ENCODE measurements around the gene PRR30. TPM values are rescaled to one million over a fixed set of nuclear protein-coding genes. Genes with fewer than 3 reads are reported as not detected.

PRR30 gene
- total RNA-seq, 1 experiment from 2014 or later, result not detected

- Mint-ChIP-seq H3K27me3 (ENCODE audit: insufficient read depth, unreplicated experiment) (no peaks in the 10 kb centered on the region), H3K36me3 (ENCODE audit: insufficient read depth, unreplicated experiment) (peaks cover 28% of the 10 kb centered on the region), H3K9me3 (ENCODE audit: unreplicated experiment) (no peaks in the 10 kb centered on the region), H3K4me3 (ENCODE audit: unreplicated experiment) (no peak overlapping the region), H3K4me1 (ENCODE audit: low read depth, unreplicated experiment) (peaks cover 15% of the 10 kb centered on the region), H3K27ac (ENCODE audit: unreplicated experiment) (no peak overlapping the region)
- peaks cover 15% of the 10 kb centered on the region for H3K4me1 ChIP-seq
- no TSS peak for BruUV-seq (replicated peaks)
- H3K4me3 ChIP-seq (ENCODE audit: low read depth, low read length), result no peak overlapping the region
- ChIA-PET CTCF (no interaction called here), POLR2A (no interaction called here)
- no peak for DNase-seq
- H3K9me3 ChIP-seq, result no peaks in the 10 kb centered on the region
- intact Hi-C loops (cut with micrococcal nuclease; ENCODE audit: unreplicated experiment), result no loop called here
- TF ChIP-seq CTCF (IDR thresholded peaks at IDR 0.05; ENCODE audit: insufficient read depth in 1 of 2, low read depth in 1 of 2, low read length in 1 of 2, severe bottlenecking in 1 of 2, unreplicated experiment in 1 of 2), result no peak
- no peaks in the 10 kb centered on the region; the same call in 1 of the 2 replicates for H3K36me3 ChIP-seq (ENCODE audit: control insufficient read depth, insufficient read depth, low read length)
- H3K27me3 ChIP-seq (replicated peaks; ENCODE audit: control insufficient read depth, insufficient read depth, low read length), result no peaks in the 10 kb centered on the region
Observed at GRCh38 chr2:27130396-27130795, 8.8 kb downstream of the PRR30 start.

- Histone ChIP-seq H3K4me1 (peaks cover 16% of the 10 kb centered on the region), H3K9me3 (no peaks in the 10 kb centered on the region), H3K4me3 (ENCODE audit: low read depth, low read length) (no peak overlapping the region), H3K36me3 (ENCODE audit: control insufficient read depth, insufficient read depth, low read length) (no peaks in the 10 kb centered on the region; the same call in 1 of the 2 replicates), H3K27me3 (replicated peaks; ENCODE audit: control insufficient read depth, insufficient read depth, low read length) (no peaks in the 10 kb centered on the region)
- H3K27me3 Mint-ChIP-seq (ENCODE audit: insufficient read depth, unreplicated experiment), result no peaks in the 10 kb centered on the region
- no peak overlapping the region for H3K4me3 Mint-ChIP-seq (ENCODE audit: unreplicated experiment)
- no peak overlapping the region for H3K27ac Mint-ChIP-seq (ENCODE audit: unreplicated experiment)
- TF ChIP-seq CTCF (IDR thresholded peaks at IDR 0.05; ENCODE audit: insufficient read depth in 1 of 2, low read depth in 1 of 2, low read length in 1 of 2, severe bottlenecking in 1 of 2, unreplicated experiment in 1 of 2), result no peak
- no peak for DNase-seq
- ChIA-PET CTCF (no interaction called here), POLR2A (no interaction called here)
- peaks cover 15% of the 10 kb centered on the region for H3K4me1 Mint-ChIP-seq (ENCODE audit: low read depth, unreplicated experiment)
- no peaks in the 10 kb centered on the region for H3K9me3 Mint-ChIP-seq (ENCODE audit: unreplicated experiment)
- intact Hi-C loops (cut with micrococcal nuclease; ENCODE audit: unreplicated experiment), result no loop called here
- H3K36me3 Mint-ChIP-seq (ENCODE audit: insufficient read depth, unreplicated experiment), result peaks cover 14% of the 10 kb centered on the region
- no TSS peak for BruUV-seq (replicated peaks)
Observed at GRCh38 chr2:27128668-27129571, 10.3 kb downstream of the PRR30 start.

GRCh38 chr2:27127883-27128667 is 11.1 kb downstream of the PRR30 start:
- Mint-ChIP-seq H3K4me3 (ENCODE audit: unreplicated experiment) (no peak overlapping the region), H3K27me3 (ENCODE audit: insufficient read depth, unreplicated experiment) (no peaks in the 10 kb centered on the region), H3K27ac (ENCODE audit: unreplicated experiment) (no peak overlapping the region), H3K4me1 (ENCODE audit: low read depth, unreplicated experiment) (peaks cover 11% of the 10 kb centered on the region), H3K9me3 (ENCODE audit: unreplicated experiment) (no peaks in the 10 kb centered on the region), H3K36me3 (ENCODE audit: insufficient read depth, unreplicated experiment) (peaks cover 5% of the 10 kb centered on the region)
- POLR2A ChIA-PET, result interaction anchor here (0.6 kb wide), 1 partner anchor 41 kb away, joined by 3 read pairs; no protein-coding TSS in a partner anchor
- intact Hi-C loops (cut with micrococcal nuclease; ENCODE audit: unreplicated experiment), result no loop called here
- TF ChIP-seq CTCF (IDR thresholded peaks at IDR 0.05; ENCODE audit: insufficient read depth in 1 of 2, low read depth in 1 of 2, low read length in 1 of 2, severe bottlenecking in 1 of 2, unreplicated experiment in 1 of 2), result no peak
- H3K27me3 ChIP-seq (replicated peaks; ENCODE audit: control insufficient read depth, insufficient read depth, low read length), result no peaks in the 10 kb centered on the region
- H3K4me3 ChIP-seq (ENCODE audit: low read depth, low read length), result no peak overlapping the region
- no TSS peak for BruUV-seq (replicated peaks)
- no peaks in the 10 kb centered on the region for H3K9me3 ChIP-seq
- no peak for DNase-seq
- peaks cover 13% of the 10 kb centered on the region for H3K4me1 ChIP-seq
- CTCF ChIA-PET, result no interaction called here
- H3K36me3 ChIP-seq (ENCODE audit: control insufficient read depth, insufficient read depth, low read length), result no peaks in the 10 kb centered on the region; the same call in 1 of the 2 replicates
